ENCODE measurements around the gene PLCL2.
A peak's percentile ranks its signal among the peaks of the same experiment; 100 is the strongest.

PLCL2 gene

GRCh38 chr3:17030438-17030837, 145.7 kb downstream of the PLCL2 start:
- no peak overlapping the region for H3K27ac ChIP-seq
- TF ChIP-seq CTCF (IDR thresholded peaks at IDR 0.05) = no peak
- TF ChIP-seq ZFX (IDR thresholded peaks at IDR 0.05; ENCODE audit: borderline replicate concordance) = no peak

- TF ChIP-seq CTCF (IDR thresholded peaks at IDR 0.05) = no peak
- H3K27ac ChIP-seq = no peak overlapping the region
Observed at GRCh38 chr3:17030956-17031652, 146.3 kb downstream of the PLCL2 start.

- TF ChIP-seq ZFX (IDR thresholded peaks at IDR 0.05; ENCODE audit: borderline replicate concordance) (no peak), CTCF (IDR thresholded peaks at IDR 0.05) (peak; percentile 71)
- no peak overlapping the region for H3K27ac ChIP-seq
Observed at GRCh38 chr3:17032407-17033034, 147.8 kb downstream of the PLCL2 start.

GRCh38 chr3:17033516-17034168, 148.9 kb downstream of the PLCL2 start:
- TF ChIP-seq CTCF (IDR thresholded peaks at IDR 0.05) = no peak
- TF ChIP-seq ZFX (IDR thresholded peaks at IDR 0.05; ENCODE audit: borderline replicate concordance) = no peak

GRCh38 chr3:17035033-17035432, 150.3 kb downstream of the PLCL2 start:
- TF ChIP-seq ZFX (IDR thresholded peaks at IDR 0.05; ENCODE audit: borderline replicate concordance) (no peak), CTCF (IDR thresholded peaks at IDR 0.05) (no peak)

More at GRCh38 chr3:17033516-17034168, 148.9 kb downstream of the PLCL2 start:
- no peak overlapping the region for H3K27ac ChIP-seq

GRCh38 chr3:17035966-17036365, 151.2 kb downstream of the PLCL2 start:
- H3K27ac ChIP-seq = no peak overlapping the region
- TF ChIP-seq CTCF (IDR thresholded peaks at IDR 0.05) (no peak), ZFX (IDR thresholded peaks at IDR 0.05; ENCODE audit: borderline replicate concordance) (no peak)

More at GRCh38 chr3:17035033-17035432, 150.3 kb downstream of the PLCL2 start:
- no peak overlapping the region for H3K27ac ChIP-seq

- no peak for TF ChIP-seq ZFX (IDR thresholded peaks at IDR 0.05; ENCODE audit: borderline replicate concordance)
- no peak for TF ChIP-seq CTCF (IDR thresholded peaks at IDR 0.05)
- no peak overlapping the region for H3K27ac ChIP-seq
Observed at GRCh38 chr3:17038141-17038540, 153.4 kb downstream of the PLCL2 start.
